Sigmoid colon (tissue), 3 donors: Measurements from ENCODE around the gene CSTPP1.

Experiments
- POLR2A ChIP-seq, 2 donors: fragments of 450-650 bp; IDR thresholded peaks; one replicate each; pipeline ENCODE4 v1.6.1; 2016; ENCODE audit warnings: antibody characterized with exemption in 2 of 2, mild to moderate bottlenecking in 2 of 2, moderate library complexity in 2 of 2
- TF ChIP-seq, protein P1 (sequence below), 4 experiments: fragments of 450-650 bp in 3 of 4; fragments of 200-600 bp in 1 of 4; IDR thresholded peaks; one replicate each; pipeline ENCODE4 v1.5.1; 2016 to 2019; ENCODE audit warnings: antibody characterized with exemption in 4 of 4, mild to moderate bottlenecking in 3 of 4, moderate library complexity in 2 of 4

DNA sequence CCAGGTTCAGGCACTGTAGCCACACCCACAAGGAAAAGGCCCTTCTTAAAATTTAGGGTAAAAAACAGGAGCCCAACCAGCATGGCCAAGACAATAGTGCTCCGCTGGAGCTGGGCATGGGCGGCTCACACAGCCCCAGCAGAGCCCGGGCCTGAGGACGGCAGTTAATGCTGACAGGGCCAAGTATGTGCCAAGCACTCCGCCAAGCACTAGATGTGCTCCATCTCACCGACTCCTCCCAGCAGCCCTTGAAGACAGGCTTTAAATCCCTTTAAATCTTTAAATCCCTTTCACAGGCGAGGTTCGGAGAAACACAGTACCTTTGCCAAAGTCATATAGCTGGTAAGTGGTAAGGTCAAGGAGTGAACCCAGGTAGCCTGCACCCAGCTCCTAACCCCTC is 235.3 kb downstream of the CSTPP1 start:
- TF ChIP-seq, protein P1, sequence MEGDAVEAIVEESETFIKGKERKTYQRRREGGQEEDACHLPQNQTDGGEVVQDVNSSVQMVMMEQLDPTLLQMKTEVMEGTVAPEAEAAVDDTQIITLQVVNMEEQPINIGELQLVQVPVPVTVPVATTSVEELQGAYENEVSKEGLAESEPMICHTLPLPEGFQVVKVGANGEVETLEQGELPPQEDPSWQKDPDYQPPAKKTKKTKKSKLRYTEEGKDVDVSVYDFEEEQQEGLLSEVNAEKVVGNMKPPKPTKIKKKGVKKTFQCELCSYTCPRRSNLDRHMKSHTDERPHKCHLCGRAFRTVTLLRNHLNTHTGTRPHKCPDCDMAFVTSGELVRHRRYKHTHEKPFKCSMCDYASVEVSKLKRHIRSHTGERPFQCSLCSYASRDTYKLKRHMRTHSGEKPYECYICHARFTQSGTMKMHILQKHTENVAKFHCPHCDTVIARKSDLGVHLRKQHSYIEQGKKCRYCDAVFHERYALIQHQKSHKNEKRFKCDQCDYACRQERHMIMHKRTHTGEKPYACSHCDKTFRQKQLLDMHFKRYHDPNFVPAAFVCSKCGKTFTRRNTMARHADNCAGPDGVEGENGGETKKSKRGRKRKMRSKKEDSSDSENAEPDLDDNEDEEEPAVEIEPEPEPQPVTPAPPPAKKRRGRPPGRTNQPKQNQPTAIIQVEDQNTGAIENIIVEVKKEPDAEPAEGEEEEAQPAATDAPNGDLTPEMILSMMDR (IDR thresholded peaks at IDR 0.05), result no peak
- no peak for TF ChIP-seq POLR2A (IDR thresholded peaks at IDR 0.05)
